GM12878 (cell line): ENCODE measurements around the gene DMAP1. TPM values are rescaled to one million over a fixed set of nuclear protein-coding genes. Genes with fewer than 3 reads are reported as not detected.

Experiments used
- ATAC-seq: fragments of 200-7000 bp; cut with Tn5 transposase; 3 replicates; pipeline ENCODE4 v1.9.1; 2020; ENCODE audit warnings: mild to moderate bottlenecking, moderate library complexity
- BruUV-seq: library from RNA; stranded (reverse); fragments of 400-500 nt; replicated peaks from 2 replicates; lab custom pipeline; 2021; lab: Mats Ljungman, UMichigan
- CTCF ChIA-PET: fragments of 300-600 bp; sonication (Branson Sonifier 250); formaldehyde crosslinking; extraction: SDS; loops from one replicate; lab custom pipeline; 2021; ENCODE audit warnings: inconsistent platforms; lab: Yijun Ruan, JAX
- POLR2A ChIA-PET: fragments of 350-600 bp; formaldehyde crosslinking; extraction: SDS; loops from one replicate; lab custom pipeline; 2021; ENCODE audit warnings: inconsistent platforms; lab: Charles Lee
- RAD21 ChIA-PET: fragments of 300-600 bp; sonication (Branson Sonifier 250); formaldehyde crosslinking; loops from one replicate; lab custom pipeline; 2023; ENCODE audit warnings: antibody characterized with exemption; ENCODE audit not compliant: unreplicated experiment; lab: Charles Lee
- SMC1A ChIA-PET: fragments of 300-600 bp; sonication (Branson Sonifier 250); formaldehyde crosslinking; loops from one replicate; lab custom pipeline; 2023; ENCODE audit not compliant: unreplicated experiment, uncharacterized antibody; lab: Charles Lee
- DNase-seq: peaks from one replicate; pipeline ENCODE4 v3.0.0-alpha.2; 2011; ENCODE audit warnings: low read depth, low spot score
- FAIRE-seq: peaks from 3 replicates; lab custom pipeline; 2011; peaks lifted over from hg19 to GRCh38; lab: Jason Lieb, UNC
- H2AFZ ChIP-seq: 2 replicates; pipeline ENCODE4 v1.6.0; 2011; ENCODE audit warnings: low read depth, low read length, control low read depth; ENCODE audit not compliant: control insufficient read depth
- H3K27ac ChIP-seq: 2 replicates; pipeline ENCODE4 v1.5.1; 2011; ENCODE audit warnings: control low read depth; ENCODE audit not compliant: control insufficient read depth, insufficient read depth
- H3K27me3 ChIP-seq, 2 experiments: replicated peaks in 1 of 2; 2 replicates each; pipeline versions ENCODE4 v1.6.0 to v1.6.1; 2011; ENCODE audit warnings: low read length in 1 of 2; ENCODE audit not compliant: control insufficient read depth in 2 of 2, insufficient read depth in 2 of 2
- H3K36me3 ChIP-seq, 2 experiments: 2 replicates each; pipeline ENCODE4 v1.5.1; 2011; ENCODE audit warnings: low read length in 1 of 2; ENCODE audit not compliant: control insufficient read depth in 2 of 2, insufficient read depth in 2 of 2
- H3K4me1 ChIP-seq: 2 replicates; pipeline ENCODE4 v1.6.1; 2011; ENCODE audit warnings: mild to moderate bottlenecking, low read length, moderate library complexity, mixed read lengths; ENCODE audit not compliant: control insufficient read depth, insufficient read depth
- H3K4me2 ChIP-seq: 2 replicates; pipeline ENCODE4 v1.6.0; 2011; ENCODE audit warnings: control low read depth; ENCODE audit not compliant: control insufficient read depth, insufficient read depth
- H3K4me3 ChIP-seq: fragments of 200-600 bp; sonication (generic); 2 replicates; pipeline ENCODE4 v1.5.1; 2016
- H3K79me2 ChIP-seq: 2 replicates; pipeline ENCODE4 v1.6.0; 2011; ENCODE audit warnings: low read length; ENCODE audit not compliant: control insufficient read depth, insufficient read depth
- H3K9ac ChIP-seq: 2 replicates; pipeline ENCODE4 v1.8.0; 2011; ENCODE audit warnings: low read length, control low read depth, mixed read lengths; ENCODE audit not compliant: control insufficient read depth, insufficient read depth
- H3K9me3 ChIP-seq: replicated peaks from 3 replicates; pipeline ENCODE4 v1.5.1; 2011; ENCODE audit warnings: mild to moderate bottlenecking, low read length; ENCODE audit not compliant: control insufficient read depth, insufficient read depth
- H4K20me1 ChIP-seq: 2 replicates; pipeline ENCODE4 v1.6.0; 2011; ENCODE audit not compliant: control insufficient read depth, insufficient read depth
- MEF2B ChIP-seq: fragments of 450-650 bp; IDR thresholded peaks from 2 replicates; pipeline ENCODE4 v1.6.1; 2018; ENCODE audit warnings: mild to moderate bottlenecking, moderate library complexity; ENCODE audit not compliant: partially characterized antibody, poor library complexity, severe bottlenecking
- NFYA ChIP-seq: IDR thresholded peaks from 2 replicates; pipeline ENCODE4 v1.6.1; 2011; ENCODE audit warnings: low read depth, mild to moderate bottlenecking, low read length, improper control_type of control experiment, borderline replicate concordance
- RELA ChIP-seq: fragments of 450-650 bp; IDR thresholded peaks from 2 replicates; pipeline ENCODE4 v1.8.0; 2014; ENCODE audit warnings: borderline replicate concordance; ENCODE audit not compliant: partially characterized antibody
- YY1 ChIP-seq: IDR thresholded peaks from 2 replicates; pipeline ENCODE4 v1.6.1; 2011; ENCODE audit warnings: low read depth, mild to moderate bottlenecking, low read length
- ZBED1 ChIP-seq: IDR thresholded peaks from 2 replicates; pipeline ENCODE4 v1.6.1; 2016; ENCODE audit warnings: borderline replicate concordance
- WGBS: methylation state at CpG from one replicate; pipeline ENCODE4 v1.1.6; 2016; ENCODE audit warnings: low lambda C conversion rate; ENCODE audit not compliant: insufficient replicate concordance, insufficient coverage; ENCODE audit errors: missing lambda C conversion rate; 5-methylcytosine and 5-hydroxymethylcytosine counted together
- in situ Hi-C: fragments of 300-500 bp; cut with MboI; formaldehyde crosslinking; loops from 9 replicates; pipeline ENCODE4 v1.14.3; 2018; ENCODE audit warnings: mixed read lengths
- intact Hi-C: fragments of 100-400 bp; cut with micrococcal nuclease; formaldehyde crosslinking; loops from one replicate; pipeline ENCODE4 v1.14.2; 2022; ENCODE audit not compliant: unreplicated experiment
- polyA plus RNA-seq, 11 experiments: library from polyadenylated mRNA; depleted of rRNA in 4 of 11; unstranded in 6 of 11; stranded (reverse) in 5 of 11; fragments of >200 nt; fragmentation: Nextera tagmentation in 4 of 11; fragmentation: Illumina TruSeq in 1 of 11; extraction: Ambion mirVana in 4 of 11; extraction: Trizol in 1 of 11; gene quantifications; 1 replicate in 1 of 11; 2 replicates in 10 of 11; pipeline versions ENCODE4 v1.2.1 to v1.2.3, GENCODE V29; 2011 to 2016; ENCODE audit warnings: inconsistent platforms in 2 of 11, missing spikeins in 2 of 11, low read depth in 1 of 11
- total RNA-seq, 4 experiments: library from RNA; depleted of rRNA in 3 of 4; stranded (reverse); fragments of >200 nt in 3 of 4; fragmentation: Illumina TruSeq in 1 of 4; extraction: Trizol in 1 of 4; gene quantifications; 2 replicates each; pipeline versions ENCODE4 v1.2.1 to v1.2.3, GENCODE V29; 2013 to 2021
- TF ChIP-seq, protein P1 (sequence below): fragments of 450-650 bp; IDR thresholded peaks from 2 replicates; pipeline ENCODE4 v1.6.1; 2018; ENCODE audit warnings: borderline replicate concordance, mild to moderate bottlenecking; ENCODE audit not compliant: partially characterized antibody
- TF ChIP-seq, protein P2 (sequence below): fragments of 450-650 bp; IDR thresholded peaks from 2 replicates; pipeline ENCODE4 v1.6.1; 2016; ENCODE audit warnings: mild to moderate bottlenecking
- TF ChIP-seq, protein P3 (sequence below): fragments of 150-350 bp; IDR thresholded peaks from 2 replicates; pipeline ENCODE4 v1.6.1; 2016; ENCODE audit warnings: low read depth, low read length

DMAP1 gene
- total and polyA plus RNA-seq, 10 of the 15 experiments (the other 5 are each of a cell fraction or from before 2014, with no cell fraction given), result 1.9 to 59.1 (median 37.7) TPM

DNA sequence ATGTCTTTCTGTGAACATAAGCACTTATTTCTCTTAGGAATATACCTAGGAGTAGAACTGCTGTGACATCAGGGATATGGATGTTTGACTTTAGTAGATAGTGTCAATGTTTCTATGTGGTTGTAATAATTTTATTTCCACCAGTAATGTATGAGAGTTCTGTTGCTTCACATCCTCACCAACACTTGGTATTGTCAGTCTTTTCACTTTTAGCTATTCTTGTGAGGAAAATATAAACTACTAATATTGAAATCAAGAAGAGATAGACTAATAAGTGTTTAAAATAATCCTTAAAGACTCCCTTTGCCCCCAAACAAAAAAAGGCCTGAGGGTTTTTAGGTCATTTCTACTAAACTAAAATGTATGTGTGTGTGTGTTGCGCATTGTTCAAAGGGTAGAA lies 2.7 kb upstream of the DMAP1 start (continued):
- TF ChIP-seq, protein P1, sequence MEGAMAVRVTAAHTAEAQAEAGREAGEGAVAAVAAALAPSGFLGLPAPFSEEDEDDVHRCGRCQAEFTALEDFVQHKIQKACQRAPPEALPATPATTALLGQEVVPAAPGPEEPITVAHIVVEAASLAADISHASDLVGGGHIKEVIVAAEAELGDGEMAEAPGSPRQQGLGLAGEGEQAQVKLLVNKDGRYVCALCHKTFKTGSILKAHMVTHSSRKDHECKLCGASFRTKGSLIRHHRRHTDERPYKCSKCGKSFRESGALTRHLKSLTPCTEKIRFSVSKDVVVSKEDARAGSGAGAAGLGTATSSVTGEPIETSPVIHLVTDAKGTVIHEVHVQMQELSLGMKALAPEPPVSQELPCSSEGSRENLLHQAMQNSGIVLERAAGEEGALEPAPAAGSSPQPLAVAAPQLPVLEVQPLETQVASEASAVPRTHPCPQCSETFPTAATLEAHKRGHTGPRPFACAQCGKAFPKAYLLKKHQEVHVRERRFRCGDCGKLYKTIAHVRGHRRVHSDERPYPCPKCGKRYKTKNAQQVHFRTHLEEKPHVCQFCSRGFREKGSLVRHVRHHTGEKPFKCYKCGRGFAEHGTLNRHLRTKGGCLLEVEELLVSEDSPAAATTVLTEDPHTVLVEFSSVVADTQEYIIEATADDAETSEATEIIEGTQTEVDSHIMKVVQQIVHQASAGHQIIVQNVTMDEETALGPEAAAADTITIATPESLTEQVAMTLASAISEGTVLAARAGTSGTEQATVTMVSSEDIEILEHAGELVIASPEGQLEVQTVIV, result no peak

DNA sequence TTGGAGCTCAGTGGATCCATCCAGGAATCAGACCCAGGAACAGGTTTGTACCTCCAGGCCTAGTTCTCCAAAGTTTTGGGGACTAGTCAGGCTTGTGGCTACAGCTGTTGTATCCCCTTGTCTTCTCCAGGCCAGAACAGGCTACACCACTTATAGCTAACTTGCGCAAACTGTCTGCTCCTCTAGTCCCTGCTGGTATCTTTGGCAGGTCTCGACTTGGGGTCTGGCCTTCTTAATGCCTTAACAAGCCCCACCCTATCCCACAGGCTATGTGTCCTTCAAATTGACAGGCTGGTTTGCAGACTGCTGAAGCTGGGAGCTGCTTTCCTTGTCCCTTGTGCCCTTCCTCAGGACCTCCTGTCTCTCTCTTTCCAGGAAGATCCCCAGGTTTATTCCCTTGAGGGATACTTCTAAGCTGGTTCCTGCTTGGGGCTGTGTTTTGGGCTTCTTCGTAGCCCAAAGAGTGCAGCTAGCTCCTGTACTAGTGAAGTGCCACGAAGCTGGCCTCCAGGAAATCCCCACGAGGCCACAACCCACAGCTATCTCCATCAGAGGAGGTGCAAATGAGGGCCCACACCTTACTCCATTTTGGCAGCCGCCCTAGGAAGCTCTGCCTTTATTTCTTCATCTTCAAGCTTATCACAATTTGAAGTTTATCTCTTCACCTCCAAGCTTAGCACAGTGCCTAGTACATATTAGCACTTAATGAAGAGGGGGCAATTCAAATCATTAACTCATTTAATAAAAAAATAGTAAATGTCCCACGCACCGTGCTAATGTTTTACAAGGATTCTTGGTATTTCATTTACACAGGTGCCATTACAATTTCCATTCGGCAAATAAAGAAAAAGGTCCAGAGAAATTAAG lies 683 bp upstream of the DMAP1 start:
- BruUV-seq, result TSS peak; percentile 88
- Histone ChIP-seq H3K27ac (peak overlapping the region; percentile 64), H2AFZ (peak overlapping the region; percentile 89), H3K36me3 (peaks cover 0 to 7% of the 10 kb centered on the region in 2 experiments; a peak in 1 of 4 replicates), H4K20me1 (no peaks in the 10 kb centered on the region), H3K79me2 (peaks cover 9% of the 10 kb centered on the region), H3K4me1 (peaks cover 7% of the 10 kb centered on the region), H3K9ac (peak overlapping the region; percentile 65), H3K4me3 (peak overlapping the region; percentile 99), H3K27me3 (no peaks in the 10 kb centered on the region), H3K4me2 (peak overlapping the region; percentile 91), H3K9me3 (no peaks in the 10 kb centered on the region)
- SMC1A ChIA-PET, result interaction anchor here (0.6 to 1.5 kb wide), 11 partner anchors 10 to 515 kb away, joined by 3 to 8 read pairs (median 3); no protein-coding TSS in a partner anchor
- RAD21 ChIA-PET, result interaction anchor here (0.8 to 2.3 kb wide), 6 partner anchors 62 to 440 kb away, joined by 3 to 6 read pairs (median 3); no protein-coding TSS in a partner anchor
- DNase-seq (peak; percentile 7), FAIRE-seq (no peak), ATAC-seq (peak; percentile 77)
- CTCF ChIA-PET, result interaction anchor here (0.7 to 2.7 kb wide), 18 partner anchors 11 to 517 kb away, joined by 3 to 9 read pairs (median 3); no protein-coding TSS in a partner anchor
- WGBS, result 24% methylated on average over 9 of the region's 9 CpGs
- TF ChIP-seq, protein P2, sequence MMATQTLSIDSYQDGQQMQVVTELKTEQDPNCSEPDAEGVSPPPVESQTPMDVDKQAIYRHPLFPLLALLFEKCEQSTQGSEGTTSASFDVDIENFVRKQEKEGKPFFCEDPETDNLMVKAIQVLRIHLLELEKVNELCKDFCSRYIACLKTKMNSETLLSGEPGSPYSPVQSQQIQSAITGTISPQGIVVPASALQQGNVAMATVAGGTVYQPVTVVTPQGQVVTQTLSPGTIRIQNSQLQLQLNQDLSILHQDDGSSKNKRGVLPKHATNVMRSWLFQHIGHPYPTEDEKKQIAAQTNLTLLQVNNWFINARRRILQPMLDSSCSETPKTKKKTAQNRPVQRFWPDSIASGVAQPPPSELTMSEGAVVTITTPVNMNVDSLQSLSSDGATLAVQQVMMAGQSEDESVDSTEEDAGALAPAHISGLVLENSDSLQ, result peak; percentile 8; the same call in 1 of the 2 replicates
- peak; percentile 66 for TF ChIP-seq YY1
- peak; percentile 10 for TF ChIP-seq MEF2B
- TF ChIP-seq, protein P3, sequence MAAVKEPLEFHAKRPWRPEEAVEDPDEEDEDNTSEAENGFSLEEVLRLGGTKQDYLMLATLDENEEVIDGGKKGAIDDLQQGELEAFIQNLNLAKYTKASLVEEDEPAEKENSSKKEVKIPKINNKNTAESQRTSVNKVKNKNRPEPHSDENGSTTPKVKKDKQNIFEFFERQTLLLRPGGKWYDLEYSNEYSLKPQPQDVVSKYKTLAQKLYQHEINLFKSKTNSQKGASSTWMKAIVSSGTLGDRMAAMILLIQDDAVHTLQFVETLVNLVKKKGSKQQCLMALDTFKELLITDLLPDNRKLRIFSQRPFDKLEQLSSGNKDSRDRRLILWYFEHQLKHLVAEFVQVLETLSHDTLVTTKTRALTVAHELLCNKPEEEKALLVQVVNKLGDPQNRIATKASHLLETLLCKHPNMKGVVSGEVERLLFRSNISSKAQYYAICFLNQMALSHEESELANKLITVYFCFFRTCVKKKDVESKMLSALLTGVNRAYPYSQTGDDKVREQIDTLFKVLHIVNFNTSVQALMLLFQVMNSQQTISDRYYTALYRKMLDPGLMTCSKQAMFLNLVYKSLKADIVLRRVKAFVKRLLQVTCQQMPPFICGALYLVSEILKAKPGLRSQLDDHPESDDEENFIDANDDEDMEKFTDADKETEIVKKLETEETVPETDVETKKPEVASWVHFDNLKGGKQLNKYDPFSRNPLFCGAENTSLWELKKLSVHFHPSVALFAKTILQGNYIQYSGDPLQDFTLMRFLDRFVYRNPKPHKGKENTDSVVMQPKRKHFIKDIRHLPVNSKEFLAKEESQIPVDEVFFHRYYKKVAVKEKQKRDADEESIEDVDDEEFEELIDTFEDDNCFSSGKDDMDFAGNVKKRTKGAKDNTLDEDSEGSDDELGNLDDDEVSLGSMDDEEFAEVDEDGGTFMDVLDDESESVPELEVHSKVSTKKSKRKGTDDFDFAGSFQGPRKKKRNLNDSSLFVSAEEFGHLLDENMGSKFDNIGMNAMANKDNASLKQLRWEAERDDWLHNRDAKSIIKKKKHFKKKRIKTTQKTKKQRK, result 0 out of 2 replicates have a peak, but pooled peaks have one; percentile 2
- TF ChIP-seq, protein P1, result no peak
- TF ChIP-seq NFYA, result no peak
- peak; percentile 64 for TF ChIP-seq RELA
- no peak for TF ChIP-seq ZBED1
- POLR2A ChIA-PET, result interaction anchor here (0.5 to 1.5 kb wide), 7 partner anchors 11 to 1091 kb away, joined by 3 to 5 read pairs (median 3); partner anchors contain the start of gene KDM4A
- in situ Hi-C loops (no loop called here), intact Hi-C loops (loop anchor here (10.0 kb wide), 1 partner anchor 442 kb away; no protein-coding TSS in a partner anchor)
